D341Med (cell line): ENCODE measurements around the gene CTSA.
A peak's percentile ranks its signal among the peaks of the same experiment; 100 is the strongest.
"Not testable (repeated sequence)": the region's sequence is repeated elsewhere in the genome, so short reads cannot be mapped to it uniquely, and the experiment has no call there.

ENCODE experiments used
- DNase-seq: peaks from one replicate; pipeline ENCODE4 v3.0.0; 2012; ENCODE audit warnings: low spot score

CTSA gene

DNA sequence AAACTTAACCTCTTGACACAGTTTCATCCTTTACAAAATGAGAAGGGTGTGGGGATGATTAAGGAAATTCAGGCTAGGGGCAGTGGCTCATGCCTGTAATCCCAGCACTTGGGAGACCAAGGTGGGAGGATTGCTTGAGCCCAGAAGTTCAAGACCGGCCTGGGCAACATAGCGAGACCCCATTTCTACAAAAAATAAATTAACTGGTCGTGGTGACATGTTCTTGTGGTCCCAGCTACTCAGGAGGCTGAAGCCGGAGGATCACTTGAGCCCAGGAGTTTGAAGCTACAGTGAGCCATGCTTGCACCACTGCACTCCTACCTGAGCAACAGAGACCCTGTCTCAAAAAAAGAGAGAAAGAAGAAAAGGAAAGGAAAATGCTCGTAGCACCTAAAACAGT, 24.7 kb upstream of the CTSA start:
- no peak for DNase-seq

DNA sequence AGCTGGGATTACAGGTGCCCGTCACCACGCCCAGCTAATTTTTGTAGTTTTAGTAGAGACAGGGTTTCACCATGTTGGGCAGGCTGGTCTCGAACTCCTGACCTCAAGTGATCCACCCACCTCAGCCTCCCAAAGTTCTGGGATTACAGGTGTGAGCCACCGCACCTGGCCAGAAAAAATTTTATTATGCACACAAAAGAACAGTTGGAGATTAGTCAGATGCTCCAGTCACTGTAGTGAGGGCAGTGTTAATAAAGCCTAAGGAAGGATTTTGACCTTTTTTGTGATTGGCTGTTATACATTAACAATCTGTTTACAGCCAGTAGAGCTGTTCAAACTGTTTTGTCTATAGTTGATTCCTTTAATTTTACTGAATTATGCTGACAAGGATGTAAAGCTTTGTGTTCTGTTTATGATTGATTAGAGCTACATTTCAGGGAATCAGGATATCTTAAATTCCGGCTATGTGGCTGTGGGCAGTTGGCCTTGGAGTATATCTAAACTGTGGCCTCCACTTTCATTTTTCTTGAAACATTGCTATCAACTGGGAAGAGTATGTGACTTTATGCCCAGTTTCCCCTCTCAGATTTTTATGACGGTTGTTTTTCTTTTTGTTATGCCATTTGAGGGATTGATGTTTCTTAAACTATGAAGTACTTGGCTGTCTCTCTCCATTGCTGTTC, 23.9 kb upstream of the CTSA start:
- no peak for DNase-seq

DNA sequence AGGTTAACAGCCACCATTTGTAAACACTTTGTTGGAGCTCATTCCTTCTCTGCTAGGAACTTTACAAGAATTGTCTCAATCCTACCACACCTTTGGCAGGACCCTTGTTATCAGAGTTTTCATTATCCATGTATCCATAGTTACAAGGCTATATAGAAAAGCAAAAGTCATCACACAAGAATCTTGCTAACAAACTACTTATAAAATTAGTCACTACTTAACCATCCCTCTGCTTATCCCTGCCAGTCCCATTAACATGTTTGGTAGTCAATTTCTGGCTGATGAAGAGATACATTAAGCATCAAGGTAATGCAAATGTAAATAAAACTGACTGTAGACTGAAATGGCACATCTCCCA, 23.3 kb upstream of the CTSA start:
- DNase-seq = no peak

DNA sequence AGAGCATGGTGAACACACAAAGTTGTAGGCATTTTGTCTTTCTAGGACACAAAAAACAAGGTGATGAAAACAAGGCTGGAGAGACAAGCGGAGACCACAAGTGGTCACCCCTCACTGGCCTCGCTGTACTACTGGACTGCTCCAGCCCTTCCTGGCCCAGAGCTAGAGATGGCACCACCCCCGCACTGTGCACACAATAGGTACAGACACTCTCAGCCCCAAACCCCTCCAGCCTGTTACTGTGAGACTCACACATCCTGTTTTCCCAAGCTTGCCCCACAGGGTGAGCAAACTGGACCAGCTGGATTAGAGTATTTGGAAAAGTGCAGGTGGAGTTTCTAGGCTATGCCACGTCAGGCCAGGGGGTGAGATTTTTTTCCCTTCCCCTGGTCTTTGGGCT, 18.5 kb upstream of the CTSA start:
- DNase-seq = no peak

DNA sequence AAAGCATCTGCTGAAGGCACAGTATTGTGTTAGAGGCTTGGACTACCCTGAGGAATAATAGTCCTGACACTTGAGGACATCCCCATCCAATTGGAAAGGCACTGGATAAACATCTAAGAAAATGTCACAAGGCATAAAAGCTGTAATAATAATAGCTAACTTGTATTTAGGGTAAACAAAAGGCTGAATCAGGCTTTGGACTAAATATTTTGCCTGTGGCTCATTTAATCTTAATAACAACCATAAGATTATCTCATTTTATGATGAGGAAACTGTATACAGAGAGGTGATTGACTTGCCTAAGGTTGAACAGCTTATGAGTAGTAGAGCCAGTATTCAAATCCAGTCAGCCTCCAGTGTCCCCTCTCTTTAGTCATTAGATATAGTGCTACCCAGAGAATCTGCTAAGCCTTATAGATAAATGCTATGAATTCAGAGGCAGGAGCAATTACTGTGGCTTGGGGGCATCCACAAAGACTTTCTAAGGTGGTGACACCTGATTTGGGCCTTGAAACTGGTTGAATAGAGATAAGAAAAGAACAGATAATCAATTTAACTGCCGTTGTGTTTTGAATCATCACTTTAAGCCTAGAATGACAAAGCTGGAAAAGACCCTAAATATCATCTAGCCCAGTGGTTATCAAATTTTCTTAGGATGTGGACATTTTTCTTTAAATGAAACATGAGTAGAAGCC, 17.6 kb upstream of the CTSA start:
- DNase-seq = no peak

GRCh38 chr20:45874104-45874481, 17.0 kb upstream of the CTSA start:
- DNase-seq = not testable (repeated sequence)

GRCh38 chr20:45874576-45874975, 16.6 kb upstream of the CTSA start:
- DNase-seq = no peak

GRCh38 chr20:45878076-45878761, 12.9 kb upstream of the CTSA start:
- peak; percentile 81 for DNase-seq

- DNase-seq = peak; percentile 97
These were observed 9.9 kb upstream of the CTSA start, which contains the start of gene ZSWIM1 for GRCh38 chr20:45880988-45881788. ZSWIM1 (plus strand) TSS chr20:45881227; CDS start chr20:45882593, 1,366 bp downstream.

- DNase-seq = no peak
These were observed 8.6 kb upstream of the CTSA start for GRCh38 chr20:45882469-45883099.

DNA sequence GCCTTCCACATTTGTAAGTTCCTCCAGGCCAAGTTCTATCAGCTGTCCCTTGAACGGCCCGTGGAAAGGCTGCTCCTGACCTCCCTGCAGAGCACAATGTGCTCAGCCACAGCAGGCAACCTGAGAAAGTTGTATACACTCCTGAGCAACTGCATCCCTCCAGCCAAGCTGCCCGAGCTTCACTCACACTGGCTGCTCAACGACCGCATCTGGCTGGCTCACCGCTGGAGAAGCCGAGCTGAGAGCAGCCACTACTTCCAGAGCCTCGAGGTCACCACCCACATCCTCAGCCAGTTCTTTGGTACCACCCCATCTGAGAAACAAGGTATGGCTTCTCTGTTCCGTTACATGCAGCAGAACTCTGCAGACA, 8.1 kb upstream of the CTSA start:
- DNase-seq = no peak

- no peak for DNase-seq
These were observed 4.4 kb upstream of the CTSA start for GRCh38 chr20:45886590-45887345.

DNA sequence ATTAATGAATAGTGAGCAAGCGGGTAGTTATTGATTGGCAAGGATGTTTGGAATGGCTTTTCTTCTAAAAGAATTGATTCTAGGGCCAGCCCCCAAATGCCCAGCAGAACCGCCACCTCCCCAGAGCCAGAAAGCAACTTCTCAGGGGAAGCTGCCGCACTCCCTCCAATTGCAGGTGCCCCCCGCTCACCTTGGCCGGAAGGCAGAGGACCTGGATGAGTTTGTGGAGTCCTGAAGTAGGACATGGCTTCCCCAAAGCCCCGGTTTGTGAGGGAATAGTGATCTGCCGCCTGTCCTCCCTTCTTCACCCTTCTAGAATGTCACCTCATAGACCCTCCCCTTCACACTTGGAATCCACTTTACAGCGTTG, 3.8 kb upstream of the CTSA start, which contains the start of gene SPATA25:
TSS of gene SPATA25 (minus strand) at position 277 of the 370 bp plus-strand sequence. CDS start at position 245, 32 bp downstream.
- no peak for DNase-seq

- DNase-seq = no peak
These were observed 2.5 kb upstream of the CTSA start for GRCh38 chr20:45888681-45889080.

DNA sequence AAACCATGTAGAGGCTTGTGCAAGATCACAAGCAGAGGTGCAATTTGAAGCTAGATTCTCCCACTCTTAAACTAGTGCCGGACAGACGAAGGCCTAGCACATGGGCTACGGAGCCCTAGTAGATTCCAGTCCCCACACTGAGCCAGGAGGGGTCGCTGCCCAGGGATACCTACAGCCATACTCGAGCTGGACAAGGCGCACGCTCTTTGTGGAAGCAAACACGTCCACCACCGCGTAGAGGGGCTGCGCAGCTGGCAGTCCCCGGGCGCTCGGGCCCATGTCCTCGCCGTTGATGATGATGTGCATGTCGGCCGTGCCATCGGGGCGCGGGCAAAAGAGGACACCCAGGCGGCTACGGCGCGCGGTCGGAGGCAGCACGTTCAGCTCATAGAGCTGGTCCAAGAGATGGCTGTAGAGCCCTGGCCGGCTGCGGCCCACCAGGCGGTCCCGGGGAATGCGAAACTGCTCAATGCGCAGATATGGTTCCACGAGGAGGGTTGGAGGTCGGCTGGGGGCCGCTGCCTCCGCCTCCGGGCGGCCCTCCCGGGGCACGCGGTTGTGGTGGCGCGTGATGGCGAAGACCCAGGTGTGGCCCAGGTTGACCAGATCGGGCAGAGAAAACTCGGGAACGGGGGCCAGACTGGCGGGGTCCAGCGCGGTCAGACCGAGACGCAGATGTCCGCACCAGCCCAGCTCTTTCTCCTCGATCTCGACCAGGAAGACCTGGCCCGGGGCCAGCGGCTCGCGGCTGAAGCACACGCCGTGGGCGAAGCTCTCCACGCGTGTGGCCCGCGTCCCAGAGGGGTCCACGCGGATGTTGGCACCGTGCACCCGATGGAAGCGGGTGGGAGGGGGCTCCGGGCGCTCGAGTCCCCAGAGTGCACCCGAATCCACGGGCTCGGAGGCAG, 804 bp upstream of the CTSA start:
- peak; percentile 78 for DNase-seq

GRCh38 chr20:45892049-45892825, 1.1 kb downstream of the CTSA start:
- DNase-seq = peak; percentile 68

- no peak for DNase-seq
These were observed 1.8 kb downstream of the CTSA start for GRCh38 chr20:45892828-45893500.

GRCh38 chr20:45893831-45894230, 2.7 kb downstream of the CTSA start:
- no peak for DNase-seq

GRCh38 chr20:45894797-45895196, 3.7 kb downstream of the CTSA start:
- DNase-seq = no peak
